Measurements from ENCODE around the gene KAZN. TPM values are rescaled to one million over a fixed set of nuclear protein-coding genes. Genes with fewer than 3 reads are reported as not detected.

Gene KAZN
- total RNA-seq, 2 donors from 2014 or later = 9.8 to 12.2 TPM

- Histone ChIP-seq H3K27me3 (peaks cover 31% of the 10 kb centered on the region), H3K36me3 (no peaks in the 10 kb centered on the region), H3K9ac (ENCODE audit: low read depth in 2 of 2, low read length in 2 of 2) (no peak overlapping the region), H3K4me3 (no peak overlapping the region), H3K4me1 (no peaks in the 10 kb centered on the region), H3K27ac (no peak overlapping the region), H3K9me3 (no peaks in the 10 kb centered on the region)
- TF ChIP-seq CTCF (IDR thresholded peaks at IDR 0.05) = no peak
- intact Hi-C loops (cut with DNase I) = no loop called here
- DNase-seq = no peak
Observed at GRCh38 chr1:14596591-14596990, 1.9 kb upstream of the KAZN start.

- Histone ChIP-seq H3K9ac (ENCODE audit: low read depth in 2 of 2, low read length in 2 of 2) (no peak overlapping the region), H3K36me3 (no peaks in the 10 kb centered on the region), H3K4me3 (no peak overlapping the region), H3K27me3 (peaks cover 31% of the 10 kb centered on the region), H3K9me3 (no peaks in the 10 kb centered on the region), H3K4me1 (no peaks in the 10 kb centered on the region), H3K27ac (no peak overlapping the region)
- intact Hi-C loops (cut with DNase I) = no loop called here
- no peak for DNase-seq
- TF ChIP-seq CTCF (IDR thresholded peaks at IDR 0.05) = no peak
Observed at GRCh38 chr1:14597343-14598006, 1.0 kb upstream of the KAZN start.

GRCh38 chr1:14598007-14598497 lies 433 bp upstream of the KAZN start:
- H3K4me1 ChIP-seq = no peaks in the 10 kb centered on the region
- no peak for DNase-seq
- H3K27ac ChIP-seq = no peak overlapping the region
- H3K9me3 ChIP-seq = no peaks in the 10 kb centered on the region
- intact Hi-C loops (cut with DNase I) = no loop called here
- peak overlapping the region; percentile 30 for H3K4me3 ChIP-seq
- no peak overlapping the region for H3K9ac ChIP-seq (ENCODE audit: low read depth in 2 of 2, low read length in 2 of 2)
- no peaks in the 10 kb centered on the region for H3K36me3 ChIP-seq
- peaks cover 31% of the 10 kb centered on the region for H3K27me3 ChIP-seq
- no peak for TF ChIP-seq CTCF (IDR thresholded peaks at IDR 0.05)

- DNase-seq = no peak
- Histone ChIP-seq H3K4me1 (no peaks in the 10 kb centered on the region), H3K9ac (ENCODE audit: low read depth in 2 of 2, low read length in 2 of 2) (peak overlapping the region in 1 of 2 donors; percentile 24), H3K36me3 (no peaks in the 10 kb centered on the region), H3K27ac (no peak overlapping the region), H3K27me3 (peaks cover 31% of the 10 kb centered on the region), H3K4me3 (peak overlapping the region; percentile 30), H3K9me3 (no peaks in the 10 kb centered on the region)
- TF ChIP-seq CTCF (IDR thresholded peaks at IDR 0.05) = no peak
- intact Hi-C loops (cut with DNase I) = no loop called here
Observed at GRCh38 chr1:14599183-14599791, 802 bp downstream of the KAZN start.

- no peak for TF ChIP-seq CTCF (IDR thresholded peaks at IDR 0.05)
- no peak for DNase-seq
- Histone ChIP-seq H3K27me3 (peaks cover 31% of the 10 kb centered on the region), H3K27ac (no peak overlapping the region), H3K4me1 (no peaks in the 10 kb centered on the region), H3K9ac (ENCODE audit: low read depth in 2 of 2, low read length in 2 of 2) (peak overlapping the region in 1 of 2 donors; percentile 24), H3K4me3 (peak overlapping the region; percentile 30), H3K36me3 (no peaks in the 10 kb centered on the region), H3K9me3 (no peaks in the 10 kb centered on the region)
- intact Hi-C loops (cut with DNase I) = no loop called here
Observed at GRCh38 chr1:14599800-14600199, 1.3 kb downstream of the KAZN start.

Measured in colonic mucosa (tissue), 4 donors.